Heart left ventricle (tissue), 16 donors: ENCODE results near the gene TNFAIP1. TPM values are rescaled to one million over a fixed set of nuclear protein-coding genes. Genes with fewer than 3 reads are reported as not detected.

Source experiments
- ATAC-seq, 4 donors: fragments of 200-7000 bp; cut with Tn5 transposase; one replicate each; pipeline ENCODE4 v1.9.1; 2020 to 2022; ENCODE audit warnings: moderate library complexity in 4 of 4, mild to moderate bottlenecking in 3 of 4, moderate number of reproducible peaks in 1 of 4
- DNase-seq, 5 donors: peaks; one replicate each; pipeline ENCODE4 v3.0.0-alpha.2; 2020
- H3K27ac ChIP-seq, 12 donors: fragments of 200-600 bp; sonication (generic) in 4 of 12; one replicate each; pipeline versions ENCODE4 v1.5.0 to v1.8.0; 2016 to 2022; ENCODE audit warnings: mild to moderate bottlenecking in 2 of 12
- H3K27me3 ChIP-seq, 9 donors: fragments of 200-600 bp; sonication (generic) in 2 of 9; one replicate each; pipeline versions ENCODE4 v1.5.1 to v1.8.0; 2016 to 2022; ENCODE audit warnings: mild to moderate bottlenecking in 3 of 9
- H3K36me3 ChIP-seq, 9 donors: fragments of 200-600 bp; sonication (generic) in 2 of 9; one replicate each; pipeline versions ENCODE4 v1.5.0 to v1.8.0; 2018 to 2022; ENCODE audit warnings: mild to moderate bottlenecking in 2 of 9
- H3K4me1 ChIP-seq, 12 donors: fragments of 200-600 bp; sonication (generic) in 4 of 12; one replicate each; pipeline versions ENCODE4 v1.5.0 to v1.8.0; 2016 to 2022; ENCODE audit warnings: mild to moderate bottlenecking in 3 of 12
- H3K4me3 ChIP-seq, 12 donors: fragments of 200-600 bp; sonication (generic) in 4 of 12; one replicate each; pipeline versions ENCODE4 v1.5.0 to v1.8.0; 2017 to 2022; ENCODE audit warnings: mild to moderate bottlenecking in 9 of 12, moderate library complexity in 4 of 12
- H3K9me3 ChIP-seq, 12 donors: fragments of 200-600 bp; sonication (generic) in 4 of 12; one replicate each; pipeline versions ENCODE4 v1.5.0 to v1.8.0; 2016 to 2022; ENCODE audit warnings: mild to moderate bottlenecking in 1 of 12
- POLR2A ChIP-seq, 2 donors: fragments of 450-650 bp; IDR thresholded peaks; one replicate each; pipeline ENCODE4 v1.6.1; 2017; ENCODE audit warnings: antibody characterized with exemption in 2 of 2, mild to moderate bottlenecking in 2 of 2, moderate library complexity in 2 of 2
- WGBS, 4 donors: extraction: QIAGEN DNeasy Blood & Tissue Kit in 2 of 4; methylation state at CpG; one replicate each; pipeline versions ENCODE4 v1.1.5 to v1.1.7; 2013 to 2018; 5-methylcytosine and 5-hydroxymethylcytosine counted together
- intact Hi-C, 10 donors: fragments of 100-400 bp; cut with DNase I; formaldehyde crosslinking; loops; one replicate each; pipeline versions ENCODE4 v1.11.1 to v1.14.2; 2022
- polyA plus RNA-seq, 2 donors: library from polyadenylated mRNA; stranded (reverse); fragments of 200-250 nt; gene quantifications; one replicate each; pipeline ENCODE4 v1.2.3, GENCODE V29; 2013
- total RNA-seq, 9 donors: library from RNA; depleted of rRNA in 2 of 9; stranded (reverse); fragments of >200 nt in 2 of 9; fragmentation: NEBNext Ultra II Directional in 3 of 9; extraction: Animal tissue kit (Norgen Biotek cat#: 25700) in 3 of 9; gene quantifications; one replicate each; pipeline versions ENCODE4 v1.1.0 to v1.2.4, GENCODE V29; 2016 to 2023
- TF ChIP-seq, protein P1 (sequence below), 12 donors: fragments of 200-600 bp; sonication (generic) in 4 of 12; IDR thresholded peaks; one replicate each; pipeline versions ENCODE4 v1.5.0 to v1.8.0; 2018 to 2022; ENCODE audit warnings: antibody characterized with exemption in 12 of 12, mild to moderate bottlenecking in 5 of 12
- donor health status: ischemic (EF 13 %, LVEDD 7.1; RV severe dilation, severe dysfunction).
- donor health status: healthy with polysubstance abuse.
- donor health status: DM: no; HTN: yes; CAD: no.
- donor health status: DM: no; HTN: no; CAD: no.
- donor health status: ischemic (EF 25% LVEDD 6.9; RV normal size, moderate dysfunction).
- donor health status: ischemic (EF 25% LVEDD 5.7; RV mildly dilated, moderate dysfunction).
- donor health status: healthy.
- donor health status: DM: yes; HTN: yes; CAD: no.
- donor health status: ischemic (EF 35%, LVEDD 5.7; RV mildly dilated, moderate dysfunction).
- donor health status: nonischemic (EF 11% LVEDD 7.7; RV severe dilation, severe dysfunction).
- donor health status: DM: yes; HTN: yes; CAD: no.
- donor health status: PGD.
- donor health status: ischemic (EF 29% LVEDD 5.4; RV normal size, mild dysfunction).
- donor health status: nonischemic (EF 23%, LVEDD 6.1; RV moderate dilation, normal function).

Gene TNFAIP1
- total and polyA plus RNA-seq, 11 donors = 11.9 to 83.4 (median 47.8) TPM

DNA sequence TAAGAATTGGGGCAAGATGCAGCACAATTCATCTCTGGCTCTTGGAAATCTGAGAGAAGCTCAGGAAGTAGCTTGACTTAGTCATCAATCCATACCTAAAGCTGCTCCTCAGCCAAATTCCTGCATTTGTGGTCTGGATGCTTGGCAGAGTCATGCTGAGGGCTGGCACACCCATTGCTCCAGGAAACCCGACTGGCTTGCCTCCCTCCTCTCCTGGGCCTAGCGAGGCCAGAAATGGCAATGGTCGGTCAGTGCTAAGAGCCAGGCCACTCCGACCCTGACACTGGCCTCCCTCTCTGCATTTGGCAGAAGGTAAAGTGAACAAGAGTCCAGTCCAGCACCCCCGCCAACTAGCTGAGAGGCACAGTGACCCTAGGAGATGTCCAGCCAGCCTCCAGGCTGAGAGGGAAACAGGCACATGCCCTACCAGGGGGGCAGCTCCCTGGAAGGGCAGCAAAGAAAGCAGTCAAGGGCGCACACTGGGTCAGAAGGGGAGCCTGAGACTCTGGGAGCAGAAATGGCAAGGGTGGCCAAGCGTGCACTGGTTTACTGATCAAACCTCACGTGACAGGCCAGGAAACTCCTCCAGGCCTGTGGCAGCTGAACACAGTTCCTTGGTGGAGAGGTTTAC lies 11.8 kb downstream of the TNFAIP1 start:
- Histone ChIP-seq H3K4me3 (no peak overlapping the region), H3K4me1 (peaks cover 0 to 46% (median 28%) of the 10 kb centered on the region in 12 donors), H3K9me3 (no peaks in the 10 kb centered on the region), H3K36me3 (peaks cover 4 to 100% (median 96%) of the 10 kb centered on the region in 9 donors), H3K27ac (peak overlapping the region in 9 of 12 donors; percentile 3 to 68 (median 54)), H3K27me3 (no peaks in the 10 kb centered on the region)
- ATAC-seq = peak in 1 of 4 donors; percentile 7
- intact Hi-C loops = no loop called here
- no peak for DNase-seq
- 65 to 73% (median 68%) methylated on average over 7 to 8 of the region's 8 CpGs for WGBS, 4 donors
- TF ChIP-seq POLR2A (IDR thresholded peaks at IDR 0.05) = no peak

DNA sequence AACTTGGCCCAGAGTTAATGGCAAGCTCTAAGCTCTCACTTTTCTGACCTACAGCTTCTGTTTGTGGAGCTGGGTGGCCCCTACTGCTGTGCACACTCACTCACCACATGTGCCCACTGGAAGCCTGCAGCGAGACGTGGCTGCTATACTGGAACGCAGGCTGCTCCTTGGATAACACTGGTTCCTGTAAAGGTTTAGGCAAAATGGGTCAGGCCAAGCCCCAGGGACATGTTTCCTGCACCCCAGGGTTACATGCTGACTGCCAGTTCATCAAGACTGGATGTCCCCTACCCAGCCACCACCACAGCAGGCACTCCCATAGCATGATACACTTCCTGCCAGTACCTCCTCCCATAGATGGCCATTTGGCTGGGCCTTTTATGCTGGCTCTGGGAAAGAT lies 13.4 kb downstream of the TNFAIP1 start:
- ATAC-seq (no peak), DNase-seq (no peak)
- TF ChIP-seq, protein P1, sequence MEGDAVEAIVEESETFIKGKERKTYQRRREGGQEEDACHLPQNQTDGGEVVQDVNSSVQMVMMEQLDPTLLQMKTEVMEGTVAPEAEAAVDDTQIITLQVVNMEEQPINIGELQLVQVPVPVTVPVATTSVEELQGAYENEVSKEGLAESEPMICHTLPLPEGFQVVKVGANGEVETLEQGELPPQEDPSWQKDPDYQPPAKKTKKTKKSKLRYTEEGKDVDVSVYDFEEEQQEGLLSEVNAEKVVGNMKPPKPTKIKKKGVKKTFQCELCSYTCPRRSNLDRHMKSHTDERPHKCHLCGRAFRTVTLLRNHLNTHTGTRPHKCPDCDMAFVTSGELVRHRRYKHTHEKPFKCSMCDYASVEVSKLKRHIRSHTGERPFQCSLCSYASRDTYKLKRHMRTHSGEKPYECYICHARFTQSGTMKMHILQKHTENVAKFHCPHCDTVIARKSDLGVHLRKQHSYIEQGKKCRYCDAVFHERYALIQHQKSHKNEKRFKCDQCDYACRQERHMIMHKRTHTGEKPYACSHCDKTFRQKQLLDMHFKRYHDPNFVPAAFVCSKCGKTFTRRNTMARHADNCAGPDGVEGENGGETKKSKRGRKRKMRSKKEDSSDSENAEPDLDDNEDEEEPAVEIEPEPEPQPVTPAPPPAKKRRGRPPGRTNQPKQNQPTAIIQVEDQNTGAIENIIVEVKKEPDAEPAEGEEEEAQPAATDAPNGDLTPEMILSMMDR (IDR thresholded peaks at IDR 0.05) = no peak
- TF ChIP-seq POLR2A (IDR thresholded peaks at IDR 0.05) = no peak
- intact Hi-C loops = no loop called here
- Histone ChIP-seq H3K4me1 (peaks cover 0 to 45% (median 28%) of the 10 kb centered on the region in 12 donors), H3K4me3 (no peak overlapping the region), H3K27ac (no peak overlapping the region), H3K27me3 (no peaks in the 10 kb centered on the region), H3K36me3 (peaks cover 2 to 100% (median 96%) of the 10 kb centered on the region in 9 donors), H3K9me3 (no peaks in the 10 kb centered on the region)
- WGBS, 4 donors = 62 to 93% (median 85%) methylated on average over 3 of the region's 3 CpGs

DNA sequence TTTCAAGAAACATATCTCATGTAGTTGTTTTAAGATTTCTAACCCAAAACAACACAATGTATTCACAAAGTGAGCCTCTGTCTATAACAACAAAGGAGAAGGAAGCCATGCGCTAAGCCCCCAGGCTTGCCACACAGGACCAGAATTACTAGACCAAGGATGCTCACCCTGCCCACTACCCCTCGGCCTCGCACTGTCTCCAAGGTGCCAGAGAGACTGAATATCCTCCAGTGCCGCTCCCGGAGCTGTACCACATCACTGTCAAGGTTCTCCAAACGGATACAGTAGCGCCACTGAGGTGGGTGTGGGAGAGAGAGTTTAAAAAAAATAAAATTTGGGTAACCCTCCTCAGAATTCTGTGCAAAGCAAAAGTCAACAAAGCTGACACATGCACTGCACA lies 14.7 kb downstream of the TNFAIP1 start:
- peaks cover 0 to 36% (median 24%) of the 10 kb centered on the region in 12 donors for H3K4me1 ChIP-seq
- no peak for DNase-seq
- WGBS, 4 donors = 90 to 94% (median 93%) methylated on average over 7 of the region's 7 CpGs
- no peaks in the 10 kb centered on the region for H3K9me3 ChIP-seq
- TF ChIP-seq, protein P1 (IDR thresholded peaks at IDR 0.05) = no peak
- TF ChIP-seq POLR2A (IDR thresholded peaks at IDR 0.05) = no peak
- peaks cover 0 to 100% (median 96%) of the 10 kb centered on the region in 9 donors for H3K36me3 ChIP-seq
- intact Hi-C loops = no loop called here
- H3K27me3 ChIP-seq = no peaks in the 10 kb centered on the region
- no peak for ATAC-seq
- no peak overlapping the region for H3K27ac ChIP-seq
- H3K4me3 ChIP-seq = no peak overlapping the region

DNA sequence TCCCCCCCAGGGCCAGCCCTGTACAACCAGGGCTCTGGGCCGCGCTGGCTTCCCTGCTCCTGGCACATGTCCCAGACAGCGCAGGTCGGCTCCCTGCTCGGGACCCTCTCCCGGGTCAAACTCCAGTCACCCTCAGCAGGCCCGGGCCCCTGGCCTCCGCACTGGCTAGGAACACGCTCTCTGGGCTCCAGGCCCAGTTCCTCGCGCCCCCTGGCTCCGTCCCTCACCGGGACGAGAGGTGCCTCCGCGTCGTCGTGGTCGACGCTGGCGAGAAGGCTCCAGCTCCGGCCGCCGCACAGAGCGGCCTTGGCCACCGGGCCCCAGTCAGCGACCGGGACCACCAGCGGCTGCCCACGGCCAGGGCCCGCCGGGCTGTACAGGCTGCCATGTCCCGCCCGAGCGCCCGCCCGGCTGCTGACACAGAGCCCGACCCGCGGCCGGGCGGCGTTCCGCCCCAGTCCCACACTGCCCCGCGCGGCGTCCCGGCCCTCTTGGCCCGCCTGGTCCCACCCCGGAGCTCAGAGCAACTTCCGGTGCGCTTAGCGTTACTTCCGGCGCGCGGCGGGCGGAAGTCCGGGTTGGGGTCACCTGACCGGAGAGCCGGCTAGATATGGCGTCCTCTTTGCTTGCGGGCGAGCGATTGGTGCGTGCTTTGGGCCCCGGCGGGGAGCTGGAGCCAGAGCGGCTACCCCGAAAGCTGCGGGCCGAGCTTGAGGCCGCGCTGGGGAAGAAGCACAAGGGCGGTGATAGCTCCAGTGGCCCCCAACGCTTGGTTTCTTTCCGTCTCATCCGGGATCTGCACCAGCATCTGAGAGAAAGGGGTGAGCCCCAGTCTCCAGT lies 21.7 kb downstream of the TNFAIP1 start, which contains the start of gene POLDIP2:
Gene POLDIP2, minus strand, starts transcription at position 467 of the 840 bp plus-strand sequence. Its CDS starts 79 bp downstream, at position 388.
- peaks cover 0 to 68% (median 61%) of the 10 kb centered on the region in 9 donors for H3K36me3 ChIP-seq
- ATAC-seq (peak; percentile 99 to 100 (median 100)), DNase-seq (peak; percentile 96 to 98 (median 96))
- TF ChIP-seq, protein P1 (IDR thresholded peaks at IDR 0.05) = peak in 3 of 12 donors; percentile 16 to 33 (median 29)
- peak; percentile 52 to 97 for TF ChIP-seq POLR2A (IDR thresholded peaks at IDR 0.05)
- H3K27ac ChIP-seq = peak within 1 kb of the TSS; percentile 83 to 97 (median 92)
- H3K4me3 ChIP-seq = peak within 1 kb of the TSS; percentile 64 to 99 (median 93)
- WGBS, 4 donors = 0 to 2% (median 0%) methylated on average over 26 to 80 of the region's 80 CpGs
- no peaks in the 10 kb centered on the region for H3K27me3 ChIP-seq
- intact Hi-C loops = loop anchor here in 4 of 10 donors (1.0 to 2.0 kb wide), 3 partner anchors 21 to 22 kb away; partner anchors contain the start of genes IFT20 (in 3 of the 4) and TNFAIP1 (in 3 of the 4)
- H3K9me3 ChIP-seq = no peaks in the 10 kb centered on the region
- peaks cover 0 to 26% (median 18%) of the 10 kb centered on the region in 12 donors for H3K4me1 ChIP-seq
